OCI-LY7 (cell line): ENCODE results near the gene ANKS1B. TPM values are rescaled to one million over a fixed set of nuclear protein-coding genes. Genes with fewer than 3 reads are reported as not detected.

Experiments used
- BruUV-seq: library from RNA; stranded (reverse); fragments of 400-500 nt; replicated peaks from 2 replicates; lab custom pipeline; 2021; lab: Mats Ljungman, UMichigan
- CTCF ChIA-PET: fragments of 300-600 bp; sonication (Branson Sonifier 250); formaldehyde crosslinking; loops from one replicate; lab custom pipeline; 2022; ENCODE audit warnings: antibody characterized with exemption; ENCODE audit not compliant: unreplicated experiment; lab: Charles Lee
- POLR2A ChIA-PET: fragments of 300-600 bp; sonication (Branson Sonifier 250); formaldehyde crosslinking; loops from one replicate; lab custom pipeline; 2022; ENCODE audit warnings: antibody characterized with exemption; lab: Charles Lee
- DNase-seq: peaks from one replicate; pipeline ENCODE4 v3.0.0-alpha.2; 2015; ENCODE audit warnings: low spot score
- H2AFZ ChIP-seq: fragments of 200-600 bp; sonication (generic), shearing (Covaris generic); 2 replicates; pipeline ENCODE4 v1.6.1; 2014; ENCODE audit warnings: mild to moderate bottlenecking, antibody characterized with exemption, low read length, moderate library complexity
- H3K27ac ChIP-seq: fragments of 200-600 bp; sonication (generic); 2 replicates; pipeline ENCODE4 v1.5.1; 2014; ENCODE audit warnings: mixed run types, low read depth, mild to moderate bottlenecking, moderate library complexity, low read length, inconsistent platforms; ENCODE audit not compliant: poor library complexity, severe bottlenecking
- H3K36me3 ChIP-seq: fragments of 200-600 bp; sonication (generic); 2 replicates; pipeline ENCODE4 v1.6.1; 2014; ENCODE audit warnings: mild to moderate bottlenecking, antibody characterized with exemption, low read length, moderate library complexity, mixed read lengths; ENCODE audit not compliant: insufficient read depth
- H3K4me1 ChIP-seq: fragments of 200-600 bp; sonication (generic); 2 replicates; pipeline ENCODE4 v1.5.1; 2014; ENCODE audit warnings: mild to moderate bottlenecking, low read length; ENCODE audit not compliant: insufficient read depth, poor library complexity, severe bottlenecking
- H3K4me2 ChIP-seq: fragments of 200-600 bp; sonication (generic); 2 replicates; pipeline ENCODE4 v1.6.1; 2014; ENCODE audit warnings: mild to moderate bottlenecking, low read length
- H3K4me3 ChIP-seq: fragments of 200-600 bp; sonication (generic); 2 replicates; pipeline ENCODE4 v1.5.1; 2014; ENCODE audit warnings: mild to moderate bottlenecking, low read depth, low read length; ENCODE audit not compliant: poor library complexity, severe bottlenecking
- H3K79me2 ChIP-seq: fragments of 200-600 bp; sonication (generic); 2 replicates; pipeline ENCODE4 v1.6.1; 2016; ENCODE audit warnings: low read depth, mild to moderate bottlenecking, low read length, moderate library complexity, mixed read lengths; ENCODE audit not compliant: insufficient read depth
- H3K9me2 ChIP-seq: fragments of 200-600 bp; sonication (generic); 2 replicates; pipeline ENCODE4 v1.6.1; 2016; ENCODE audit warnings: mild to moderate bottlenecking, low read length, mixed read lengths; ENCODE audit not compliant: insufficient read depth
- H3K9me3 ChIP-seq: fragments of 200-600 bp; sonication (generic); 2 replicates; pipeline ENCODE4 v1.6.1; 2014; ENCODE audit warnings: mild to moderate bottlenecking, mixed run types, low read length, mixed read lengths
- H4K20me1 ChIP-seq: fragments of 200-600 bp; sonication (generic); 2 replicates; pipeline ENCODE4 v1.6.1; 2014; ENCODE audit warnings: mild to moderate bottlenecking, antibody characterized with exemption, low read length, moderate library complexity, mixed read lengths; ENCODE audit not compliant: insufficient read depth
- EZH2phosphoT487 ChIP-seq: fragments of 200-600 bp; sonication (generic); IDR thresholded peaks from 2 replicates; pipeline ENCODE4 v1.6.1; 2018; ENCODE audit warnings: low read depth, borderline replicate concordance, mild to moderate bottlenecking, mixed run types, antibody characterized with exemption, low read length, moderate library complexity, mixed read lengths
- intact Hi-C: fragments of 100-400 bp; cut with micrococcal nuclease; formaldehyde crosslinking; loops from one replicate; pipeline ENCODE4 v1.10.0; 2022; ENCODE audit not compliant: unreplicated experiment
- total RNA-seq, 2 experiments: library from RNA; depleted of rRNA in 1 of 2; stranded (reverse); fragments of >200 nt in 1 of 2; shearing (Covaris generic) in 1 of 2; gene quantifications; 2 replicates each; pipeline ENCODE4 v1.2.3, GENCODE V29; 2014 to 2022
- TF ChIP-seq, protein P1 (sequence below): fragments of 200-600 bp; sonication (generic); conservative IDR thresholded peaks from 2 replicates; pipeline ENCODE4 v1.5.1; 2014; ENCODE audit warnings: mild to moderate bottlenecking, antibody characterized with exemption, low read length, moderate library complexity, mixed read lengths

ANKS1B gene
- total RNA-seq, 2 experiments from 2014 or later: 2.9 to 6.0 TPM

DNA sequence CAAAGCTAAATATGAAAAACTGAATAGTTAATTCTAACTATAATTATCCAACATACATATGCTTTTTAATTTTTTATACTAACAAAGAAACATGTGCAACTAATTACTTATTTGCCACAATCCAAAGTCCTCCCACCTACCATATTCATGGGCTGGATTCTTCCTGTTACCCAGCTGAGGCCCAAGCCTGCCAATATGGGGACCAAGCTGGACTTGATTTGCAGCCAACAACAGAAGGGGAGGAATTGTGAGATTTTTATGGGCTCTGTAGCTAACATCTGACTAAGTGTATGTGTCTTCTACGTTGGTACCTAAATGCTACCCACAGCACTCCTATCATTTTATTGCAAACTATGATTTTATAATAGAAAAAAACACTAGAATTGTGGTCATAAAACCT is 13.1 kb upstream of the ANKS1B start:
- ChIA-PET CTCF (no interaction called here), POLR2A (no interaction called here)
- Histone ChIP-seq H2AFZ (no peak overlapping the region), H3K4me3 (no peak overlapping the region), H3K27ac (no peak overlapping the region), H3K36me3 (no peaks in the 10 kb centered on the region), H4K20me1 (no peaks in the 10 kb centered on the region), H3K79me2 (no peaks in the 10 kb centered on the region), H3K9me3 (no peaks in the 10 kb centered on the region), H3K4me1 (no peaks in the 10 kb centered on the region), H3K4me2 (no peak overlapping the region), H3K9me2 (no peaks in the 10 kb centered on the region)
- BruUV-seq: no TSS peak
- DNase-seq: no peak
- TF ChIP-seq, protein P1, sequence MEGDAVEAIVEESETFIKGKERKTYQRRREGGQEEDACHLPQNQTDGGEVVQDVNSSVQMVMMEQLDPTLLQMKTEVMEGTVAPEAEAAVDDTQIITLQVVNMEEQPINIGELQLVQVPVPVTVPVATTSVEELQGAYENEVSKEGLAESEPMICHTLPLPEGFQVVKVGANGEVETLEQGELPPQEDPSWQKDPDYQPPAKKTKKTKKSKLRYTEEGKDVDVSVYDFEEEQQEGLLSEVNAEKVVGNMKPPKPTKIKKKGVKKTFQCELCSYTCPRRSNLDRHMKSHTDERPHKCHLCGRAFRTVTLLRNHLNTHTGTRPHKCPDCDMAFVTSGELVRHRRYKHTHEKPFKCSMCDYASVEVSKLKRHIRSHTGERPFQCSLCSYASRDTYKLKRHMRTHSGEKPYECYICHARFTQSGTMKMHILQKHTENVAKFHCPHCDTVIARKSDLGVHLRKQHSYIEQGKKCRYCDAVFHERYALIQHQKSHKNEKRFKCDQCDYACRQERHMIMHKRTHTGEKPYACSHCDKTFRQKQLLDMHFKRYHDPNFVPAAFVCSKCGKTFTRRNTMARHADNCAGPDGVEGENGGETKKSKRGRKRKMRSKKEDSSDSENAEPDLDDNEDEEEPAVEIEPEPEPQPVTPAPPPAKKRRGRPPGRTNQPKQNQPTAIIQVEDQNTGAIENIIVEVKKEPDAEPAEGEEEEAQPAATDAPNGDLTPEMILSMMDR: no peak
- no peak for TF ChIP-seq EZH2phosphoT487
- intact Hi-C loops: no loop called here

DNA sequence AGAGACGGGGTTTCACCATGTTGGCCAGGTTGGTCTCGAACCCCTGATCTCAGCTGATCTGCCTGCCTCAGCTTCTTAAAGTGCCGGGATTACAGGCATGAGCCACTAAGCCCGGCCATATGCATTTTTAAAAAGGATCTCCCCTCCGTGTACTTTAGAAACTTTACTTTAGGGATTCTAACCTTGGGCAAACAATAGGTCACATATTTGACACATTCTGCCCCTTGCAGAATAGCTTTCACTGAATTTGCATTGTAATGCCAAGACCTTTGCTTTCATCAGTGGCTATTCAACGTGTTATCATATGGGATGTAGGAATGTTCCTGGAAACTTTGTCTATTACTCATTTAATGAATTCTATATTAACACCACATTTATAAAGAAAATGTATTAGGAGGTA is 11.4 kb upstream of the ANKS1B start:
- Histone ChIP-seq H3K9me3 (no peaks in the 10 kb centered on the region), H3K4me2 (no peak overlapping the region), H3K79me2 (no peaks in the 10 kb centered on the region), H4K20me1 (no peaks in the 10 kb centered on the region), H3K4me3 (no peak overlapping the region), H2AFZ (no peak overlapping the region), H3K4me1 (no peaks in the 10 kb centered on the region), H3K9me2 (no peaks in the 10 kb centered on the region), H3K36me3 (no peaks in the 10 kb centered on the region), H3K27ac (no peak overlapping the region)
- no peak for TF ChIP-seq EZH2phosphoT487
- TF ChIP-seq, protein P1: no peak
- DNase-seq: no peak
- CTCF ChIA-PET: no interaction called here
- intact Hi-C loops: no loop called here
- BruUV-seq: no TSS peak
- POLR2A ChIA-PET: no interaction called here

DNA sequence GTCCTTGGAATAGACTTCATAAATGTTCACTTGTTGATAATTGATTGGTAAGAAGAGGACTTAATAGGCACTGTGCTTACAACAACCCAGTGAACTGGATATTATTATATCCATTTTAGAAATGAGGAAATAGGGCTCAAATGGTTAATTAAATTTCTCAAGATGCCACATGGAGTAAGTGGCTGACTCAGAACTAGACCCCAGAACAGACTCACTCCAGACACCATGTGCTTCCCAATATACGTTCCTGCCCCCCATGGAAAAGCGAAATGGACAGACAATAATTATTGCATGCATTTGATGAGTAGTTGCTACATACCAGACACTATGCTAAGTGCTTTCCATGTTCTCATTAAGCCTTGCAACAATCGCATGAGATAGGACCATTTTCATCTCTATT is 895 bp upstream of the ANKS1B start:
- ChIA-PET CTCF (no interaction called here), POLR2A (no interaction called here)
- Histone ChIP-seq H3K79me2 (no peaks in the 10 kb centered on the region), H3K9me2 (no peaks in the 10 kb centered on the region), H3K36me3 (no peaks in the 10 kb centered on the region), H3K9me3 (no peaks in the 10 kb centered on the region), H3K27ac (no peak overlapping the region), H2AFZ (no peak overlapping the region), H3K4me2 (no peak overlapping the region), H4K20me1 (no peaks in the 10 kb centered on the region), H3K4me3 (no peak overlapping the region), H3K4me1 (no peaks in the 10 kb centered on the region)
- intact Hi-C loops: no loop called here
- no peak for TF ChIP-seq EZH2phosphoT487
- TF ChIP-seq, protein P1: no peak
- BruUV-seq: no TSS peak
- DNase-seq: no peak
